GM18951 (cell line): ENCODE data around the gene TAS2R40.

Experiments
- POLR2A ChIP-seq: IDR thresholded peaks from 4 replicates; pipeline ENCODE4 v1.6.1; 2011; ENCODE audit warnings: mild to moderate bottlenecking; ENCODE audit not compliant: insufficient read length, insufficient read depth; ENCODE audit errors: extremely low read depth
- in situ Hi-C: fragments of 300-500 bp; cut with MboI; formaldehyde crosslinking; loops from one replicate; pipeline ENCODE4 v1.12.0; 2022; ENCODE audit warnings: low sequenced_read_pairs, mixed read lengths, inconsistent platforms; ENCODE audit not compliant: unreplicated experiment

TAS2R40 gene

DNA sequence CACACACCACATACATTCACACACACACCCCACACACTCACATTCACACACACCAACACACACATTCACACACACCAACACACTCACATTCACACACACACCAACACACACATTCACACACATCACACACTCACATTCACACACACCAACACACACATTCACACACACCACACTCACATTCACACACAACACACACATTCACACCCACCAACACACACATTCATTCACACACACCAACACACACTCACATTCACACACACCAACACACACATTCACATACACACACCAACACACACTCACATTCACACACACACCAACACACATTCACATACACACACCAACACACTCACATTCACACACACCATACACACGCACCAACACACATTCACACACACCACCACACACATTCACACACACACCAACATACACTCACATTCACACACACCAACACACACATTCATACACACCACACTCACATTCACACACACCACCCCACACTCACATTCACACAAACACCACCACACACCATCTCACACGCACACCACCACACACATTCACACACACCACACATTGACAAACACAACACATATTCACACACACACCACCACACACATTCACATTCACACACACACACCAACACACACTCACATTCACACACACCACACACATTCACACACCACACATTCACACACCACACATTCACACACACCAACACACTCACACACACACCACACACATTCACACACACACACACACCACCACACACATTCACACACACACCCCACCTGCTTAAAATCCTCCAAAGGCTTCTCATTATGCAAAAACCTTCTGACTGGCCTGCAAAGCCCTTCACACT is 9.0 kb downstream of the TAS2R40 start:
- in situ Hi-C loops, result no loop called here
- no peak for TF ChIP-seq POLR2A

DNA sequence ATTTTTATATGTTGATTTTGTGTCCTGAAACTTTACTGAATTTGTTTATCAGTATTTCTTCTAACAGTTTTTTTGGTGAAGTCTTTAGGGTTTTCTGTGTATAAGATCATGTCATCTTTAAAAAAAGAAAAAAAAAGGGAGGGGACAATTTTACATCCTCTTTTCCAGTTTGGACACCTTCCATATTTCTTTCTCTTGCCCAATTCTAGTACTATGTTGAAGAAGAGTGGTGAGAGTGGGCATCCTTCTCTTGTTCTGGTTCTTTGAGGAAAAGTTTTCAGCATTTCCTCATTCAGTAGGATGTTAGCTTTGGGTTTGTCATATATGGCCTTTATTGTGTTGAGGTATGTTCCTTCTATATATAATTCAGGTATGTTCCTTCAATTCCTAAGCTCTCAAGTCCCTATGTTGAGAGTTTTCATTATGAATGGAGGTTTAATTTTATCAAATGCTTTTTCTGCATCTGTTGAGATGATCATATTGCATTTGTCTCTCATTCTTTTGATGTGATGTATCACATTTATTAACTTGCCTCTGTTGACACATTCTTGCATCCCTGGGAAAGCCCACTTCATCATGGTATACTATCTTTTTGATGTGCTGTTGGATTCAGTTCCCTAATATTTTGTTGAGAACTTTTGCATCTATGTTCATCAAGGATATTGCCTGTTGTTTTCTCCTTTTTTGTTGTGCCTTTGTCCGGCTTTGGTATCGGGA is 12.1 kb downstream of the TAS2R40 start:
- in situ Hi-C loops, result no loop called here
- no peak for TF ChIP-seq POLR2A

DNA sequence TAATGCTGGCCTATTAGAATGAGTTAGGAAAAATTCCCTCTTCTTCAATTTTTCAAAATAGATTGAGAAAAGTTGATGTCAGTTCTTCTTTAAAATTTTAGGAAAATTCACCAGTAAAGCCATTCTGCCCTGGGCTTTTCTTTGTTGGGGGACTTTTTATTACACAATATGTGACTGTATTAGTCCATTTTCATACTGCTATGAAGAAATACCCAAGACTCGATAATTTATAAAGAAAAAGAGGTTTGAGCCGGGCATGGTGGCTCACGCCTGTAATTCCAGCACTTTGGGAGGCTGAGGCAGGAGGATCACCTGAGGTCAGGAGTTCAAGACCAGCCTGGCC is 12.7 kb downstream of the TAS2R40 start:
- in situ Hi-C loops, result no loop called here
- TF ChIP-seq POLR2A, result no peak

DNA sequence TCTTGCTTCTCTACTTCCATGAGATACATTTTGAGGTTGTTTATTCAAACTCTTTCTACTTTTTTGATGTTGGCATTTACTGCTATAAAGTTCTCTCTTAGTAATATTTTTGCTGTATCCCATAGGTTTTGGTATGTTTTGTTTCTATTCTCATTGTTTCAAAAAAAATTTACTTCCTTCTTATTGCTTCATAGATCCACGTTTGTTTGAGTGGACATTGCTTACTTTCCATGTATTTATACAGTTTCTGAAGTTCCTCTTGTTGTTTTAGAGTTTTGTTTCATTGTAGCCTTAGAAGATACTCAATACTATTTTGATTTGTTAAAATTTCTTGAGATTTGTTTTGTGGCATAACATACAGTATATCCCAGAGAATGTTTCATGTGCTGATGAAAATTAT is 13.7 kb downstream of the TAS2R40 start:
- in situ Hi-C loops, result no loop called here
- no peak for TF ChIP-seq POLR2A

DNA sequence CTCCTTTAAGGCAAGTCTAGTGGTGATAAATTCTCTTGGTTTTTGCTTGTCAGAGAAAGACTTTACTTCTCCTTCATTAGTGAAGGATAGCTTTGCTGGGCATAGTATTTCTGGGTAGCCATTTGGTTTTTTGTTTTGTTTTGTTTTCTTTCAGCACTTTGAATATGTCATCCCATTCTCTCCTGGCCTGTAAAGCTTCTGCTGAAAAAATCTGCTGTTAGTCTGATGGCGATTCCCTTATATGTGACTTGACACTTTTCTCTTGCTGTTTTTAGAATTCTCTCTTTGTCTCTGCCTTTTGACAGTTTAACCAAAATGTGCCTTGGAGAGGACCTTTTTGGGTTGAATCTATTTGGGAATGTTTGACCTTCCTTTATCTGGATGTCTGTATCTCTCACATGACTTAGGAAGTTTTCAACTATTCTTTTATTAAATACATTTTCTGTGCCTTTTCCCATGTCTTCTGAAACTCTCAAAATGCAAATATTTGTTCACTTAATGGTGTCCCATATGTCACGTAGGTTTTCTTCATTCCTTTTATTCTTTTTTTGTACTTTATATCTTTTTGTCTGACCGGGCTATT is 14.7 kb downstream of the TAS2R40 start:
- TF ChIP-seq POLR2A, result no peak
- in situ Hi-C loops, result no loop called here

DNA sequence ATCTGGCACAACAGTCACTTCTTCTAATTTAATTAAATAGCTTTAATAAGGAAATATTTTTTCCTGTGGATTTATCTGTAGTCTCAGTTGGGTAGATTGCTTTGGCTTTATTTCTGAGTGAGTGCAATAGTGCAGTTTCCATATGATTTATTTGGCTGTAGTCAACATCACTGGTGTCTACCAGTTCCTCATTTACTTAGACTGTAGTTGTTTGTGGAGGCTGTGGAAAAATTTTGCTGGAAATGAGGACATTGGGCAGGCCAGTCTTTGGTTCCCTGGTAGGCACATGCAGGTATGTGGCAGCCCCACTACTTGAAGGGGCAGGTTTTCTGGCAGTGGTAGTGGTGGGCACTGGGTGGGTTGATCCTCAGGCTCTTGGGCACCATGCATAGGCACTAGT is 15.5 kb downstream of the TAS2R40 start:
- in situ Hi-C loops, result no loop called here

DNA sequence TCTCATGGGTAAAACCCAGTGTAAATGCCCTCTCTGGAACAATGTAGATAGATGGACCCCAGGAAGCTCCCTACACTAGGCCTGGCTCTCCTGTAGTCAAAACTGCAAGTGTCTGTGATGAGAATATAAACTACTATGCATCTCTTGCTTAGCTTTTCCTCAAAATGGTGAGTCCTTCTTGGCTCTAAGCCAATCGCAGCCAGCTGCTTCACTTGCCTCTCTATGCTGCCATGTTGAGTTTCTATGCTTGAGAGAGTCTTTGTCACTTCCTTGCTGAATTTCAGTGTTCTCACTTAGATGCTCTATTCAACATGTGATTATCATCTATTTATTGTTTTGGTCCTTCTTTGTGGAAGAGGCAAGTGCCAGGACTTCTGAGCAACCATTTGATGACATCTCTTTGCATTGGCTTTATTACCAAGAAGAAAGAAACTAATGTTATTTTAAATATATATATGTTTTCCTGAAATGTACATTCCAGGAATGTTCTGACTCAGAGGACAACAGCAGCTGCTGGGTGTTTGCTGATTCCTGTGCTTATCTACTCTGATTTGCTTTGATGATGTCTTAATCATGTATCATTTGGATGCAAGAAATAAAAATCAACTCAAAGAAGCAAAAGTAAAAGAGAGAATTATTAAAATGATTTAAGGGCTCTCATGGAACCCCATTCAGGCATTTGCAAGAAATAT is 16.6 kb downstream of the TAS2R40 start:
- in situ Hi-C loops, result no loop called here
- TF ChIP-seq POLR2A, result no peak

More for the DNA sequence above, 15.5 kb downstream of the TAS2R40 start:
- no peak for TF ChIP-seq POLR2A

DNA sequence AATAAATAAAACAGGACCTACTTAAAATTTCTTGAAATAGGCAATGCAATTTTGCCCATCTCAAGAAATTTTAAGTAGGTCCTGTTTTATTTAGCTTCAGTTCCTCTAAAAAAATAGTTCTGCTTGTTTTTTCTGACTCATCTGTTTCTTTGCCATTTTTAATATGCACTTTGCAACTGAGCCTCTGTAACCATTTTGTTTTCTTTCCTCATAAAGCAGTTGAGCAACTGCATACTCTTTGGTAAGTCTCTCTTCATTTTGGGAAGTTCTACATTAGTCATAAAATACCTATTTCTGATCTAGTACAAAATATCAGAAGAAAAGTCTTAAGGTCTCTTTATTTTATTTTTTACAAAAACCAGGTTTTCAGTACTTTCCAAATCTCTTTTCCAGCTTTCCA is 18.0 kb downstream of the TAS2R40 start:
- in situ Hi-C loops, result no loop called here
- TF ChIP-seq POLR2A, result no peak

DNA sequence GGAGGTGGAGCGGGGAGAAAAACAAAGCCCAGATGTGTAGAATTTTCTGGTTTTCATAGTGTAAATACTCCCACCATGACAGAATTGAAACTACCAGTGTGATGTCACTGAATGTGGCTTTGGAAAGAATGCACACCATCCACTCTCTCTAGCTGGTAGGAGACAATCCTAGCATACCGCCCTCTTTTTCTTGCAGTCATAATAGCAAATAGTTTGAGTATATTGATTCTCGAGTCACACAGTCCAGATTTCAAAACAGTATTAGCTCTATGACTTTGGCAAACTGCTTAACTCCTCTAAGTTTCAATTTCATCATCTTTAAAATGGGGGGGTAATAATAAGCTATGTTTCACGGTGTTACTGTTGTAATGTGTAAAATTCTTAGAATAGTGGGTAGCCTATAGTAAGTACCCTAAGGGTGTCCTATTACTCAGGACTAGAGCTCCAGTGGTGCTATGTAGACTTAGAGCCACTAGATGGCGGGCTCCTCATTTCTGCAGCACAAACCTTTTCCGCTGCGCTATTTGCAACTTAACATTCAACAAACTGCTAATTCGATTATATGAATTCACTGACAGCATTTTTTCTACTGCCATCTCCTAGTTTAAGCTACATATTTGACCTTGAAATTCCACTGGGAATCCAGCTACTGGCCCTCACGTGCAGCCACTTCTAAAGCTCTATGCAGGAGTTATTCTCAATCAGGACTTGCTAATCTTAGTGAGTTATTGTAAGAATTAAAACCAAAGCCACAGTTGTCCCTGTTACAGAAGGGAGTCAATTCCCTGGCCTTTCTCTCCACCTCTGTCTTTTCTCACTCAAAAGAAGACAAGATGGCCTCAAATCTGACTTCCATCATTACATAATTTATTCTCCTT is 18.7 kb downstream of the TAS2R40 start:
- TF ChIP-seq POLR2A, result no peak
- in situ Hi-C loops, result no loop called here

DNA sequence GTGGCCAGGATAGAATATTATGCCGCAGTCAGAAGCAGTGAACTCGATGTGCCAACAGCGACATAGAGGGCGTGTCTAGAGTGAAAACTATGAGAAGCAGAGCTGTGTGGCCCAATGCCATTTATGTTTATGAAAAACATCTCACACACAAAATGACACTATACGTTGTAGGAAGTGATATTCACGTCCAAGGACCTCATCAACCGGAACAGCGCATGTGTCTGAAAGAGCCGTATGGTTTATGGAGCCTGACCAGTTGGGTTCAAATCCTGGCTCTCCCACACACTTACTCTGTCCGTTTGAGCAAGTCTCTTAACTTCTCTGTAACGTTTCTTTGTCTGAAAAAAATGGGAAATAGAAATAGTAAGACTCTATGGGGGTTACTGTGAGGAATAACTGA is 20.5 kb downstream of the TAS2R40 start:
- no peak for TF ChIP-seq POLR2A
- in situ Hi-C loops, result no loop called here

DNA sequence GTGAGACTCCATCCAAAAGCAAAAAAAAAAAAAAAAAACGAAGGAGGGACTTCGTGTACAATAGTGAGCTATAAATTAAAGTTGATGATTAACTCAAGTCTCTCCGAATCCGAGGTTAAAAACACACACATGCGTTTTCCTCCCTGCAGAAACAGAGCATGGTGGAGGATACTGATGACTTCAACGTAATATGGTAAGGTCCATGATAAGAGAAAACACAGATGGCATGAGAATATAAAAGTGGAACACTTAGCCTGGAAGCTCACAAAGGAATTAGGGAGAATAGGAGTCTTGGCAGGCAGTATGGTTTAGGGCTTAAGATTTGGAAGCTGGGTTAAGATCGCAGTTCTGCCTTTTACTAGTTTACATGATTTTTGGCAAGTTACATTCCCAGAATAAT is 21.3 kb downstream of the TAS2R40 start:
- in situ Hi-C loops, result no loop called here

DNA sequence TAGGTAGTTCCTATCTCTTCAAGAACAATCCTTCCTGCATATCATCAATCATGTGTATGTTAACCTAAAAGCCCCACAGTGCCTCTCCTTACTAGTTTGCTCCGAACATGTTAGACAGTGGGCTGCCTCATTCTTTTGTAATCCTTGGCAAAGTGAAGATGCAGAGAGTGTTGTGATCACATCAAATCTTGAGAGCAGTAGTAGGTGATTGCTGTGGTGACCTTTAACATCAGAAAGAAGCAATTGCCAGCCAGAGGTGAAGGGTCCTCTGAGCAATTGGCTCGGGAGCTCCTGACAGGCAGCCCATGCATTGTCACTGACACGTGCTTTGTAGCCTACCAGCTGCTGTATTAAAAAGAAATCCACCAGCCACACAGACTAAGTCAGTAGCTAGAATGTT is 21.8 kb downstream of the TAS2R40 start:
- in situ Hi-C loops, result no loop called here
- TF ChIP-seq POLR2A, result no peak

More for the DNA sequence above, 21.3 kb downstream of the TAS2R40 start:
- TF ChIP-seq POLR2A, result no peak

DNA sequence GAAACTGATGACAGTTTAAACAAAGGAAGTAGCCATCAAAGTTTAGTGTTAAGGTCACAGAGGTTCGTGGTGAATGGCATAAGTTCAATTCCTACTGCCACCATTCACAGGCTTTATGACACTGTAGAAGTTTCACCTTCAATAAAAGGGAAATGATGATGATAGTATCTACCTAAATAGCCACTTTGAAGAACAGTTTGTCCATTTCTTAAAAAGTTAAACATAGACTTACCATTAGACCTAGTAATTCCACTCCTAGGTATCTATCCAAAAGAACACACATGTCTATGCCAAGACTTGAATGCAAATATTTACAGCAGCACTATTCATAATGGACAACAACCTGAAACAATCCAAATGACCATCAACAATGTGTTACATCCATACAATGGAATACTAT is 22.5 kb downstream of the TAS2R40 start:
- TF ChIP-seq POLR2A, result no peak
- in situ Hi-C loops, result no loop called here

DNA sequence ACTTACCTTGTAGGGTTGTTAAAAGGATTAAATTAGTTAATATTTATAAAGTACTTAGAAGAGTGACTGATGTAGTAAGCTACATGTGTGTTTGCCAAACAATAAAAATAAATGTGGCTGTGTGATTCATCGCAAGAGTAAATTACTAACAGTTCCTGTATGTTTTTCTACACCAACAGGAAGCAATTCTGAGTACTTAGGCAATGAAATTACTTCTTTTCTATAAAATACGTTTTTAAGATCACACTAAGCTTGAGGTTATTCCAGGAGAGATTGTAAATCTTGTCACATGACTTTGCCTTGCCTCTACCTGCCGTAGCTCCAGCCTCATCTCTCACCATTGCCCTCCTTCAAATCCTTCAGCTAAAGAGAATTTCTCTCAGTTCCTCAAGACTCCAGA is 23.3 kb downstream of the TAS2R40 start:
- no peak for TF ChIP-seq POLR2A
- in situ Hi-C loops, result no loop called here
